ENCODE results near the gene GPC6.

GPC6 gene

DNA sequence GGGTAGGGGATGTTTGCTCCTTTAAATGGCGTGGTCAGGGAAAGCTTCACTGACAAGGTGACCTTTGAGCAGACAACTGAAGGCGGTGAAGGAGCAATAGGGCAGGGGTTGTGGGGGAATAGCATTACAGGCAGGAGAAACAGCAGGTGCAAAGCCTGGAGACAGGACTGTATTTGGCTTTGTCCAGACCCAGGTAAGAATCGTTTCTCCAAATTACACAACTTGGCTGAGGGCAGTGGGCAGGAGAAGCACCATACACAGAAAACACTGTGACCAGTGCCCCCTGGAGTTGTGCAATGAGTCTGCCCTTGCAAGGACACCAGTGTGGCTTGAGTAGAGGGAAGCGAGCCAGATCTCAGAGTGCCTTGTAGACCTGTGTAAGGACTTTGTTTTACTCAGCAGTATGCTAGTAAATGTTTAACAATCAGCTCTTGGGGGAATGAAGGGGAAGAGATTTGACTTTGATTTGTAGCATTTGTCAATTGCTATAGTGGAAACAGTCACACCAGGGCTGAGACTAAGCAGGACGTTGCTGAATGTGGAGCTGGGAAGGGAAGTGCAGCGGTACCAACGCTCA is 892.8 kb downstream of the GPC6 start:
- no peak for DNase-seq (ENCODE audit: low read depth, low spot score)
- H3K4me3 ChIP-seq (ENCODE audit: low read depth, low read length): no peak overlapping the region
- TF ChIP-seq, protein P1, sequence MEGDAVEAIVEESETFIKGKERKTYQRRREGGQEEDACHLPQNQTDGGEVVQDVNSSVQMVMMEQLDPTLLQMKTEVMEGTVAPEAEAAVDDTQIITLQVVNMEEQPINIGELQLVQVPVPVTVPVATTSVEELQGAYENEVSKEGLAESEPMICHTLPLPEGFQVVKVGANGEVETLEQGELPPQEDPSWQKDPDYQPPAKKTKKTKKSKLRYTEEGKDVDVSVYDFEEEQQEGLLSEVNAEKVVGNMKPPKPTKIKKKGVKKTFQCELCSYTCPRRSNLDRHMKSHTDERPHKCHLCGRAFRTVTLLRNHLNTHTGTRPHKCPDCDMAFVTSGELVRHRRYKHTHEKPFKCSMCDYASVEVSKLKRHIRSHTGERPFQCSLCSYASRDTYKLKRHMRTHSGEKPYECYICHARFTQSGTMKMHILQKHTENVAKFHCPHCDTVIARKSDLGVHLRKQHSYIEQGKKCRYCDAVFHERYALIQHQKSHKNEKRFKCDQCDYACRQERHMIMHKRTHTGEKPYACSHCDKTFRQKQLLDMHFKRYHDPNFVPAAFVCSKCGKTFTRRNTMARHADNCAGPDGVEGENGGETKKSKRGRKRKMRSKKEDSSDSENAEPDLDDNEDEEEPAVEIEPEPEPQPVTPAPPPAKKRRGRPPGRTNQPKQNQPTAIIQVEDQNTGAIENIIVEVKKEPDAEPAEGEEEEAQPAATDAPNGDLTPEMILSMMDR (IDR thresholded peaks at IDR 0.05; ENCODE audit: low read depth, low read length): no peak
- in situ Hi-C loops (cut with HindIII; ENCODE audit: low sequenced_read_pairs): no loop called here

- DNase-seq (ENCODE audit: low read depth, low spot score): no peak
- H3K4me3 ChIP-seq (ENCODE audit: low read depth, low read length): no peak overlapping the region
- in situ Hi-C loops (cut with HindIII; ENCODE audit: low sequenced_read_pairs): no loop called here
- TF ChIP-seq, protein P1 (IDR thresholded peaks at IDR 0.05; ENCODE audit: low read depth, low read length): no peak
Observed at GRCh38 chr13:94120878-94121277, 894.3 kb downstream of the GPC6 start.

DNA sequence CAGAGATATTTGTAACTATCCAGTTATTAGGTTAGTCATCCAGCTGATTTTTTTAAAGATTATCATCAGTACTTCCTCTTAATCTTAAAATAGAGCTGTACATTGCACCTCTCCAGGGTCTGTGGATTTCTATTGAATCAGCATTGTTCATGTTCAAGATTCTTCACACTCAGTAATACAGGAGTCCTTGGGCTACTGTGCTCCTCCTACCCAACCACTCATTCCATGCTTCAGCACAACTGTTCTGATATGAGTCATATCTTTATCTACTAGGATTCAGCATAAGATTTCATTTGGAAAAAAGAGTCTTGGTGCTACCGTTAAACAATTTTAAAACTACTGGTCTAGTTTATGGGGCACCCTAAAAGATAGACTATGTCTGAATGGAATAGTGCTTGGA is 895.1 kb downstream of the GPC6 start:
- TF ChIP-seq, protein P1 (IDR thresholded peaks at IDR 0.05; ENCODE audit: low read depth, low read length): no peak

GRCh38 chr13:94122300-94122915 is 895.8 kb downstream of the GPC6 start:
- DNase-seq (ENCODE audit: low read depth, low spot score): no peak
- H3K4me3 ChIP-seq (ENCODE audit: low read depth, low read length): no peak overlapping the region
- in situ Hi-C loops (cut with HindIII; ENCODE audit: low sequenced_read_pairs): no loop called here
- TF ChIP-seq, protein P1 (IDR thresholded peaks at IDR 0.05; ENCODE audit: low read depth, low read length): no peak

More for the DNA sequence above, 895.1 kb downstream of the GPC6 start:
- H3K4me3 ChIP-seq (ENCODE audit: low read depth, low read length): no peak overlapping the region
- in situ Hi-C loops (cut with HindIII; ENCODE audit: low sequenced_read_pairs): no loop called here
- DNase-seq (ENCODE audit: low read depth, low spot score): peak; percentile 72

DNA sequence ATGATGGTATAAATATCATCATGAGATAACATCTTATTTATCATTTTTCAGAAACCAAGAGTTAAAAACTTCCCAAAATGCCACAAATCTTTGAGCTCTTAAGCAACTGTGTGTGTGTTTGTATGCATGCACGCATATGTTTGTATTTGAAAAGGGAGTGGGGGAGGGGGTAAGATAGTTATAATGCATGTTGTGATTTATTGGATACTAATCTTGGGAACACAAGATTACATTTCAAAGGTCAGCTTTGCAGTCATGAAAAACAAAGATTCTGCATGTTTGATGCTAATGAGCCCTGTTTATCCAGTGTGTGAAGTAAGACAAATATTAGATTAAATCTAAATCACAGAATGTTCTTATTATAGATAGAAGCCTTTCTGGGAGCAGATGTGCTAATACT is 897.0 kb downstream of the GPC6 start:
- H3K4me3 ChIP-seq (ENCODE audit: low read depth, low read length): no peak overlapping the region
- in situ Hi-C loops (cut with HindIII; ENCODE audit: low sequenced_read_pairs): no loop called here
- DNase-seq (ENCODE audit: low read depth, low spot score): no peak
- TF ChIP-seq, protein P1 (IDR thresholded peaks at IDR 0.05; ENCODE audit: low read depth, low read length): no peak

DNA sequence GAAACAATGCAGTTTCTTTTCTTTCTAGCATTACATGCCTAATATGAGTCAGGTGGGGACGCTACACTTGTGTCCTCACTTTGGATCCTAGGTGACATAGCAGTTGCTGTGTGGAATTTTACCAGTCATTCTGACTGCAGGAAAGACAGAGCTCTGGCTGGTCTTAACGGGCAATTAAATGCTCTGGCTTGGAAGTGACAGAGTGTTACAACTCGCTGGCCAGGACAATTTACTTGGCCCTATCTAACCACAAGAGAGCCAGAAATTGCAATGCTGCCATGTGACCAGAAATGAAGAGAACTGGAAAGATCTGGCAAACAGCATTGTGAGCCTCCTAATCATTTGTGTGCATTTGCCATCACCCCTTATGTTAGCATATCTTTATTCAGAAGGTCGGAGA is 901.8 kb downstream of the GPC6 start:
- TF ChIP-seq, protein P1 (IDR thresholded peaks at IDR 0.05; ENCODE audit: low read depth, low read length): no peak
- H3K4me3 ChIP-seq (ENCODE audit: low read depth, low read length): no peak overlapping the region
- in situ Hi-C loops (cut with HindIII; ENCODE audit: low sequenced_read_pairs): no loop called here
- no peak for DNase-seq (ENCODE audit: low read depth, low spot score)
